T-helper 17 cell (primary cell): ENCODE measurements around the gene ERC1. TPM values are rescaled to one million over a fixed set of nuclear protein-coding genes. Genes with fewer than 3 reads are reported as not detected.

Source experiments
- ATAC-seq: fragments of 150-1000 bp; cut with Tn5 transposase; 2 replicates; pipeline ENCODE4 v1.10.0; 2021; ENCODE audit warnings: mild to moderate bottlenecking, moderate library complexity
- DNase-seq, 3 donors: peaks; one replicate each; pipeline versions ENCODE4 v3.0.0 to v3.0.0-alpha.2; 2020 to 2021
- H3K9me3 ChIP-seq: one replicate; pipeline ENCODE4 v1.7.0; 2013; ENCODE audit warnings: low read length, mild to moderate bottlenecking; ENCODE audit not compliant: control insufficient read depth, poor library complexity, severe bottlenecking
- H3K27ac Mint-ChIP-seq: one replicate; pipeline ENCODE4 v1.8.0; 2022; ENCODE audit warnings: mild to moderate bottlenecking, moderate library complexity, mixed read lengths
- H3K27me3 Mint-ChIP-seq: one replicate; pipeline ENCODE4 v1.8.0; 2022; ENCODE audit warnings: mixed read lengths
- H3K36me3 Mint-ChIP-seq: one replicate; pipeline ENCODE4 v1.8.0; 2022; ENCODE audit warnings: low read depth, mixed read lengths
- H3K4me1 Mint-ChIP-seq: one replicate; pipeline ENCODE4 v1.8.0; 2022; ENCODE audit warnings: mild to moderate bottlenecking, mixed read lengths
- H3K4me3 Mint-ChIP-seq: one replicate; pipeline ENCODE4 v1.8.0; 2022; ENCODE audit warnings: mild to moderate bottlenecking, moderate library complexity, mixed read lengths
- total RNA-seq, 4 donors: library from RNA in 2 of 4; stranded (reverse) in 2 of 4; gene quantifications; one replicate each; pipeline ENCODE4 v1.2.3 and lab custom pipeline; 2022 to 2026

ERC1 gene
- total RNA-seq, 2 donors from 2014 or later: 46.7 to 52.1 TPM

- no peak overlapping the region for H3K4me3 Mint-ChIP-seq
- DNase-seq (no peak), ATAC-seq (no peak)
- H3K36me3 Mint-ChIP-seq: peaks cover 3% of the 10 kb centered on the region
- H3K4me1 Mint-ChIP-seq: peaks cover 6% of the 10 kb centered on the region
- H3K27ac Mint-ChIP-seq: no peak overlapping the region
- H3K27me3 Mint-ChIP-seq: no peaks in the 10 kb centered on the region
- no peaks in the 10 kb centered on the region for H3K9me3 ChIP-seq
These were observed 366.1 kb downstream of the ERC1 start for GRCh38 chr12:1357171-1357570.

GRCh38 chr12:1357711-1358110 is 366.7 kb downstream of the ERC1 start:
- Mint-ChIP-seq H3K4me1 (peaks cover 7% of the 10 kb centered on the region), H3K4me3 (no peak overlapping the region), H3K27me3 (no peaks in the 10 kb centered on the region), H3K36me3 (peaks cover 3% of the 10 kb centered on the region), H3K27ac (no peak overlapping the region)
- ATAC-seq: no peak
- H3K9me3 ChIP-seq: no peaks in the 10 kb centered on the region
- no peak for DNase-seq

- no peaks in the 10 kb centered on the region for H3K9me3 ChIP-seq
- no peaks in the 10 kb centered on the region for H3K36me3 Mint-ChIP-seq
- H3K27ac Mint-ChIP-seq: no peak overlapping the region
- ATAC-seq: no peak
- H3K27me3 Mint-ChIP-seq: no peaks in the 10 kb centered on the region
- no peak overlapping the region for H3K4me3 Mint-ChIP-seq
- peaks cover 2% of the 10 kb centered on the region for H3K4me1 Mint-ChIP-seq
- DNase-seq: no peak
These were observed 369.6 kb downstream of the ERC1 start for GRCh38 chr12:1360441-1361210.

GRCh38 chr12:1362143-1362662 is 371.2 kb downstream of the ERC1 start:
- DNase-seq (no peak), ATAC-seq (no peak)
- Mint-ChIP-seq H3K36me3 (no peaks in the 10 kb centered on the region), H3K27ac (peak overlapping the region; percentile 41), H3K4me1 (peaks cover 5% of the 10 kb centered on the region), H3K4me3 (no peak overlapping the region), H3K27me3 (no peaks in the 10 kb centered on the region)
- no peaks in the 10 kb centered on the region for H3K9me3 ChIP-seq

GRCh38 chr12:1365703-1366102 is 374.7 kb downstream of the ERC1 start:
- Mint-ChIP-seq H3K4me1 (peaks cover 5% of the 10 kb centered on the region), H3K36me3 (no peaks in the 10 kb centered on the region), H3K27me3 (no peaks in the 10 kb centered on the region), H3K27ac (no peak overlapping the region), H3K4me3 (no peak overlapping the region)
- DNase-seq (no peak), ATAC-seq (no peak)
- no peaks in the 10 kb centered on the region for H3K9me3 ChIP-seq

GRCh38 chr12:1367331-1368291 is 376.6 kb downstream of the ERC1 start:
- no peak for DNase-seq
- no peaks in the 10 kb centered on the region for H3K9me3 ChIP-seq
- Mint-ChIP-seq H3K27ac (no peak overlapping the region), H3K27me3 (no peaks in the 10 kb centered on the region), H3K36me3 (no peaks in the 10 kb centered on the region), H3K4me1 (peaks cover 2% of the 10 kb centered on the region), H3K4me3 (no peak overlapping the region)
- no peak for ATAC-seq

GRCh38 chr12:1369460-1369859 is 378.4 kb downstream of the ERC1 start:
- ATAC-seq: no peak
- no peak overlapping the region for H3K27ac Mint-ChIP-seq

GRCh38 chr12:1369938-1370500 is 379.0 kb downstream of the ERC1 start:
- no peak for DNase-seq
- H3K9me3 ChIP-seq: no peaks in the 10 kb centered on the region
- Mint-ChIP-seq H3K4me3 (no peak overlapping the region), H3K27ac (no peak overlapping the region), H3K27me3 (no peaks in the 10 kb centered on the region), H3K4me1 (peaks cover 2% of the 10 kb centered on the region), H3K36me3 (peaks cover 2% of the 10 kb centered on the region)
- no peak for ATAC-seq

More at GRCh38 chr12:1369460-1369859, 378.4 kb downstream of the ERC1 start:
- H3K9me3 ChIP-seq: no peaks in the 10 kb centered on the region
- H3K27me3 Mint-ChIP-seq: no peaks in the 10 kb centered on the region
- no peak for DNase-seq
- H3K4me3 Mint-ChIP-seq: no peak overlapping the region
- H3K36me3 Mint-ChIP-seq: no peaks in the 10 kb centered on the region
- H3K4me1 Mint-ChIP-seq: peaks cover 2% of the 10 kb centered on the region

GRCh38 chr12:1373901-1374735 is 383.1 kb downstream of the ERC1 start:
- ATAC-seq: no peak
- Mint-ChIP-seq H3K27me3 (no peaks in the 10 kb centered on the region), H3K36me3 (peaks cover 9% of the 10 kb centered on the region), H3K4me1 (no peaks in the 10 kb centered on the region), H3K4me3 (no peak overlapping the region), H3K27ac (no peak overlapping the region)
- H3K9me3 ChIP-seq: no peaks in the 10 kb centered on the region
- DNase-seq: no peak

GRCh38 chr12:1375323-1375722 is 384.3 kb downstream of the ERC1 start:
- H3K36me3 Mint-ChIP-seq: peaks cover 11% of the 10 kb centered on the region
- no peaks in the 10 kb centered on the region for H3K27me3 Mint-ChIP-seq
- H3K4me1 Mint-ChIP-seq: peaks cover 1% of the 10 kb centered on the region
- no peak overlapping the region for H3K4me3 Mint-ChIP-seq
- H3K9me3 ChIP-seq: no peaks in the 10 kb centered on the region
- ATAC-seq (no peak), DNase-seq (no peak)
- no peak overlapping the region for H3K27ac Mint-ChIP-seq

GRCh38 chr12:1377117-1377516 is 386.1 kb downstream of the ERC1 start:
- Mint-ChIP-seq H3K27me3 (no peaks in the 10 kb centered on the region), H3K27ac (no peak overlapping the region), H3K4me1 (peaks cover 2% of the 10 kb centered on the region), H3K4me3 (no peak overlapping the region), H3K36me3 (peaks cover 11% of the 10 kb centered on the region)
- ATAC-seq (no peak), DNase-seq (no peak)
- no peaks in the 10 kb centered on the region for H3K9me3 ChIP-seq

GRCh38 chr12:1377681-1378080 is 386.7 kb downstream of the ERC1 start:
- Mint-ChIP-seq H3K27ac (no peak overlapping the region), H3K4me3 (no peak overlapping the region), H3K4me1 (peaks cover 2% of the 10 kb centered on the region), H3K36me3 (peaks cover 11% of the 10 kb centered on the region), H3K27me3 (no peaks in the 10 kb centered on the region)
- H3K9me3 ChIP-seq: no peaks in the 10 kb centered on the region
- ATAC-seq (no peak), DNase-seq (no peak)
